Fibroblast of lung (primary cell): Measurements from ENCODE around the gene MPP2.

Source experiments
- CTCF ChIP-seq, 2 donors: IDR thresholded peaks in 1 of 2; conservative IDR thresholded peaks in 1 of 2; 1 replicate in 1 of 2; 2 replicates in 1 of 2; pipeline ENCODE4 v1.5.1; 2011 to 2012; ENCODE audit warnings: low read length in 2 of 2, control low read depth in 1 of 2, inconsistent platforms in 1 of 2, low read depth in 1 of 2, mild to moderate bottlenecking in 1 of 2
- EZH2 ChIP-seq: IDR thresholded peaks from 2 replicates; pipeline ENCODE4 v1.5.1; 2012; ENCODE audit warnings: low read length, control low read depth, mild to moderate bottlenecking; ENCODE audit errors: missing control alignments

GRCh38 chr17:43936434-43936833 is 29.1 kb upstream of the MPP2 start:
- TF ChIP-seq CTCF (conservative IDR thresholded peaks at IDR 0.05 in 1 of 2, IDR thresholded peaks at IDR 0.05 in 1 of 2; ENCODE audit: low read depth in 1 of 2, low read length in 2 of 2) (no peak), EZH2 (no peak)
